Gastrocnemius medialis (tissue), 4 donors: ENCODE measurements around the gene MRPL2. TPM values are rescaled to one million over a fixed set of nuclear protein-coding genes. Genes with fewer than 3 reads are reported as not detected.
A peak's percentile ranks its signal among the peaks of the same experiment; 100 is the strongest.

ENCODE experiments used
- ATAC-seq, 2 donors: fragments of 150-250 bp; one replicate each; pipeline ENCODE4 v1.9.1; 2016
- DNase-seq, 2 donors: peaks; one replicate each; pipeline ENCODE4 v3.0.0-alpha.2; 2019
- H3K27ac ChIP-seq, 4 donors: fragments of 200-600 bp; sonication (generic); 1 replicate in 1 of 4; 2 replicates in 3 of 4; pipeline ENCODE4 v1.5.1; 2016 to 2018; ENCODE audit warnings: mild to moderate bottlenecking in 2 of 4, moderate library complexity in 1 of 4
- H3K27me3 ChIP-seq, 3 donors: fragments of 200-600 bp; sonication (generic) in 2 of 3; 1 replicate in 1 of 3; 2 replicates in 2 of 3; pipeline versions ENCODE4 v1.5.1 to v1.6.0; 2016 to 2019; ENCODE audit warnings: mild to moderate bottlenecking in 1 of 3, moderate library complexity in 1 of 3
- H3K36me3 ChIP-seq, 2 donors: fragments of 200-600 bp; sonication (generic) in 1 of 2; one replicate each; pipeline ENCODE4 v1.5.1; 2017 to 2018
- H3K4me1 ChIP-seq, 2 donors: fragments of 200-600 bp; sonication (generic) in 1 of 2; one replicate each; pipeline ENCODE4 v1.5.1; 2016 to 2017; ENCODE audit warnings: mild to moderate bottlenecking in 2 of 2
- H3K4me3 ChIP-seq, 4 donors: fragments of 200-600 bp; sonication (generic) in 3 of 4; 1 replicate in 1 of 4; 2 replicates in 3 of 4; pipeline ENCODE4 v1.5.1; 2016 to 2019; ENCODE audit warnings: mild to moderate bottlenecking in 2 of 4
- H3K9me3 ChIP-seq, 3 donors: fragments of 200-600 bp; sonication (generic) in 2 of 3; 1 replicate in 1 of 3; 2 replicates in 2 of 3; pipeline ENCODE4 v1.5.1; 2016 to 2019
- CTCF ChIP-seq, 5 experiments: fragments of 450-650 bp in 3 of 5; fragments of 200-600 bp in 2 of 5; sonication (generic) in 2 of 5; IDR thresholded peaks in 4 of 5; conservative IDR thresholded peaks in 1 of 5; 1 replicate in 4 of 5; 2 replicates in 1 of 5; pipeline ENCODE4 v1.5.1; 2016 to 2019; ENCODE audit warnings: antibody characterized with exemption in 5 of 5, mild to moderate bottlenecking in 3 of 5, moderate library complexity in 3 of 5
- POLR2A ChIP-seq, 2 donors: fragments of 450-650 bp; IDR thresholded peaks; one replicate each; pipeline ENCODE4 v1.6.1; 2017; ENCODE audit warnings: antibody characterized with exemption in 2 of 2, mild to moderate bottlenecking in 2 of 2, moderate library complexity in 2 of 2
- in situ Hi-C, 4 donors: fragments of 200-750 bp; cut with MboI; loops; one replicate each; pipeline versions ENCODE4 v1.15.0 to v1.8.0; 2017; ENCODE audit warnings: low sequenced_read_pairs in 4 of 4
- intact Hi-C: fragments of 100-400 bp; cut with DNase I; formaldehyde crosslinking; loops from one replicate; pipeline ENCODE4 v1.15.1; 2023; ENCODE audit warnings: low total_unique reads
- total RNA-seq, 4 donors: library from RNA; depleted of rRNA; stranded (reverse); fragments of >200 nt; gene quantifications; one replicate each; pipeline versions ENCODE4 v1.1.0 to v1.2.3, GENCODE V29; 2016

The MRPL2 gene
- total RNA-seq, 4 donors from 2014 or later, result 34.1 to 64.9 (median 41.1) TPM

GRCh38 chr6:43021270-43022047 lies 37.8 kb downstream of the MRPL2 start, which contains the start of gene RRP36:
TSS of gene RRP36 (plus strand) at chr6:43021623. CDS start at chr6:43021655, 32 bp downstream.
- H3K27ac ChIP-seq, result peak within 1 kb of the TSS; percentile 95 to 98 (median 98)
- TF ChIP-seq CTCF (IDR thresholded peaks at IDR 0.05 in 4 of 5, conservative IDR thresholded peaks at IDR 0.05 in 1 of 5) (no peak), POLR2A (IDR thresholded peaks at IDR 0.05) (peak; percentile 37 to 74)
- DNase-seq, result peak; percentile 67 to 93
- H3K27me3 ChIP-seq, result no peaks in the 10 kb centered on the region
- no peaks in the 10 kb centered on the region for H3K9me3 ChIP-seq
- intact Hi-C loops, result no loop called here
- H3K36me3 ChIP-seq, result peaks cover 0 to 45% of the 10 kb centered on the region in 2 donors
- ATAC-seq, result peak; percentile 76 to 84
- H3K4me3 ChIP-seq, result peak within 1 kb of the TSS; percentile 65 to 93 (median 84)
- in situ Hi-C loops, result no loop called here
- H3K4me1 ChIP-seq, result peaks cover 85 to 87% of the 10 kb centered on the region in 2 donors

- ATAC-seq (peak; percentile 1 to 15), DNase-seq (peak in 1 of 2 donors; percentile 40)
- H3K27ac ChIP-seq, result peak overlapping the region; percentile 95 to 98 (median 98)
- H3K4me1 ChIP-seq, result peaks cover 85 to 87% of the 10 kb centered on the region in 2 donors
- intact Hi-C loops, result no loop called here
- H3K4me3 ChIP-seq, result peak overlapping the region; percentile 65 to 93 (median 84)
- no peak for TF ChIP-seq POLR2A (IDR thresholded peaks at IDR 0.05)
- TF ChIP-seq CTCF (IDR thresholded peaks at IDR 0.05 in 4 of 5, conservative IDR thresholded peaks at IDR 0.05 in 1 of 5), result no peak
- peaks cover 0 to 45% of the 10 kb centered on the region in 2 donors for H3K36me3 ChIP-seq
- no peaks in the 10 kb centered on the region for H3K9me3 ChIP-seq
- in situ Hi-C loops, result no loop called here
- no peaks in the 10 kb centered on the region for H3K27me3 ChIP-seq
These were observed 38.4 kb downstream of the MRPL2 start for GRCh38 chr6:43020847-43021246.

- no peak for ATAC-seq
- DNase-seq, result no peak
- Histone ChIP-seq H3K27ac (peak overlapping the region; percentile 95 to 98 (median 98)), H3K4me3 (no peak overlapping the region), H3K9me3 (no peaks in the 10 kb centered on the region), H3K27me3 (no peaks in the 10 kb centered on the region), H3K36me3 (peaks cover 0 to 44% of the 10 kb centered on the region in 2 donors), H3K4me1 (peaks cover 89 to 91% of the 10 kb centered on the region in 2 donors)
- intact Hi-C loops, result no loop called here
- no peak for TF ChIP-seq CTCF (IDR thresholded peaks at IDR 0.05 in 4 of 5, conservative IDR thresholded peaks at IDR 0.05 in 1 of 5)
- no peak for TF ChIP-seq POLR2A (IDR thresholded peaks at IDR 0.05)
- in situ Hi-C loops, result no loop called here
These were observed 39.1 kb downstream of the MRPL2 start for GRCh38 chr6:43020052-43020705.

- Histone ChIP-seq H3K4me1 (peaks cover 86 to 89% of the 10 kb centered on the region in 2 donors), H3K36me3 (peaks cover 0 to 34% of the 10 kb centered on the region in 2 donors), H3K27ac (peak overlapping the region; percentile 95 to 98 (median 98)), H3K27me3 (no peaks in the 10 kb centered on the region), H3K9me3 (no peaks in the 10 kb centered on the region), H3K4me3 (no peak overlapping the region)
- peak in 1 of 2 donors; percentile 5 for ATAC-seq
- in situ Hi-C loops, result loop anchor here in 1 of 4 donors (10.0 kb wide), 1 partner anchor 454 kb away; the partner anchor contains the start of gene UBR2
- DNase-seq, result peak in 1 of 2 donors; percentile 38
- intact Hi-C loops, result loop anchor here (10.0 kb wide), 2 partner anchors 804 to 1284 kb away; partner anchors contain the start of genes MRPS10 and TFEB
- TF ChIP-seq POLR2A (IDR thresholded peaks at IDR 0.05) (no peak), CTCF (IDR thresholded peaks at IDR 0.05 in 4 of 5, conservative IDR thresholded peaks at IDR 0.05 in 1 of 5) (no peak)
These were observed 40.1 kb downstream of the MRPL2 start for GRCh38 chr6:43019152-43019551.
